K562 (cell line): ENCODE data around the gene RACK1. TPM values are rescaled to one million over a fixed set of nuclear protein-coding genes. Genes with fewer than 3 reads are reported as not detected.
A peak's percentile ranks its signal among the peaks of the same experiment; 100 is the strongest.

Source experiments
- ARID1B ChIP-seq: fragments of 450-650 bp; IDR thresholded peaks from 2 replicates; pipeline ENCODE4 v1.6.1; 2016; ENCODE audit warnings: antibody characterized with exemption, mild to moderate bottlenecking, inconsistent platforms
- CBX1 ChIP-seq: sonication (generic); IDR thresholded peaks from 2 replicates; pipeline ENCODE4 v1.6.1; 2016; ENCODE audit warnings: antibody characterized with exemption, low read depth, mild to moderate bottlenecking
- CCNT2 ChIP-seq: IDR thresholded peaks from 2 replicates; pipeline ENCODE4 v1.6.1; 2011; ENCODE audit warnings: borderline replicate concordance, low read depth, mild to moderate bottlenecking, moderate library complexity, mixed read lengths, low read length; ENCODE audit not compliant: insufficient read length; ENCODE audit errors: extremely low read depth
- CEBPB ChIP-seq: fragments of 450-650 bp; IDR thresholded peaks from 2 replicates; pipeline ENCODE4 v1.6.1; 2016; ENCODE audit warnings: missing genetic modification characterization, missing compliant biosample characterization
- ETS2 ChIP-seq: IDR thresholded peaks from 2 replicates; pipeline ENCODE4 v1.6.1; 2016; ENCODE audit warnings: borderline replicate concordance, missing genetic modification characterization, mild to moderate bottlenecking, moderate library complexity, missing compliant biosample characterization; ENCODE audit not compliant: poor library complexity, severe bottlenecking
- FOXJ3 ChIP-seq: sonication (generic); formaldehyde crosslinking; IDR thresholded peaks from 2 replicates; pipeline ENCODE4 v1.4.0; 2020; ENCODE audit warnings: mild to moderate bottlenecking, missing genetic modification reagents
- HDAC1 ChIP-seq, 2 experiments: fragments of 450-650 bp; IDR thresholded peaks; 2 replicates each; pipeline ENCODE4 v1.6.1; 2016 to 2017; ENCODE audit warnings: inconsistent platforms in 1 of 2, mild to moderate bottlenecking in 1 of 2, moderate library complexity in 1 of 2
- HMGN3 ChIP-seq: IDR thresholded peaks from 2 replicates; pipeline ENCODE4 v1.6.1; 2011; ENCODE audit warnings: borderline replicate concordance, low read depth, mild to moderate bottlenecking, mixed read lengths, low read length; ENCODE audit not compliant: insufficient read length; ENCODE audit errors: extremely low read depth
- HNRNPUL1 ChIP-seq: fragments of 200-400 bp; formaldehyde crosslinking; IDR thresholded peaks from 2 replicates; pipeline ENCODE4 v1.6.1; 2017; ENCODE audit warnings: low read length
- MEF2A ChIP-seq: IDR thresholded peaks from 2 replicates; pipeline ENCODE4 v1.6.1; 2011; ENCODE audit warnings: low read depth, mild to moderate bottlenecking, low read length, moderate library complexity; ENCODE audit not compliant: control insufficient read depth
- MYC ChIP-seq, 2 experiments: fragments of 250-450 bp in 1 of 2; sonication (Bioruptor Pico) in 1 of 2; IDR thresholded peaks; 2 replicates each; pipeline versions ENCODE4 v1.5.1 to v1.6.1; 2012 to 2021; ENCODE audit warnings: low read depth in 2 of 2, borderline replicate concordance in 1 of 2, improper control_type of control experiment in 1 of 2, low read length in 1 of 2, mild to moderate bottlenecking in 1 of 2, moderate library complexity in 1 of 2
- POLR2AphosphoS5 ChIP-seq: IDR thresholded peaks from 2 replicates; pipeline ENCODE4 v1.6.1; 2011; ENCODE audit warnings: mild to moderate bottlenecking, low read depth, low read length, moderate library complexity; ENCODE audit not compliant: control insufficient read depth, insufficient read depth
- POLR2G ChIP-seq: fragments of 200-400 bp; formaldehyde crosslinking; IDR thresholded peaks from 2 replicates; pipeline ENCODE4 v1.6.1; 2017; ENCODE audit warnings: low read depth, mild to moderate bottlenecking, antibody characterized with exemption, low read length, moderate library complexity
- RAD21 ChIP-seq, 2 experiments: fragments of 250-450 bp in 1 of 2; fragments of 450-650 bp in 1 of 2; sonication (Bioruptor Pico) in 1 of 2; formaldehyde crosslinking in 1 of 2; IDR thresholded peaks in 1 of 2; conservative IDR thresholded peaks in 1 of 2; 2 replicates each; pipeline versions ENCODE4 v1.4.0 to v1.8.0; 2020 to 2022; ENCODE audit warnings: mild to moderate bottlenecking in 2 of 2, moderate library complexity in 1 of 2
- RAD51 ChIP-seq: fragments of 450-650 bp; IDR thresholded peaks from 2 replicates; pipeline ENCODE4 v1.7.1; 2016; ENCODE audit warnings: low read depth, mild to moderate bottlenecking, borderline replicate concordance
- RNF2 ChIP-seq: sonication (generic); IDR thresholded peaks from 2 replicates; pipeline ENCODE4 v1.6.1; 2016
- SRSF7 ChIP-seq: fragments of 200-400 bp; formaldehyde crosslinking; optimal IDR thresholded peaks from 2 replicates; pipeline ENCODE3; 2017; ENCODE audit warnings: mild to moderate bottlenecking, low read depth, low read length
- TAL1 ChIP-seq: fragments of 450-650 bp; IDR thresholded peaks from 2 replicates; pipeline ENCODE4 v1.6.1; 2016; ENCODE audit warnings: mild to moderate bottlenecking
- ZEB2 ChIP-seq: fragments of 450-650 bp; IDR thresholded peaks from 2 replicates; pipeline ENCODE4 v1.6.1; 2016
- ZNF197 ChIP-seq: fragments of 200-800 bp; sonication (Bioruptor generic); IDR thresholded peaks from 2 replicates; pipeline ENCODE4 v1.6.1; 2016; ENCODE audit warnings: low read depth, missing genetic modification characterization, missing compliant biosample characterization
- ZNF589 ChIP-seq: fragments of 200-800 bp; sonication (Bioruptor generic); IDR thresholded peaks from 2 replicates; pipeline ENCODE4 v1.6.1; 2016; ENCODE audit warnings: low read depth, missing genetic modification characterization, missing compliant biosample characterization
- polyA plus RNA-seq, 8 experiments: library from polyadenylated mRNA; depleted of rRNA in 4 of 8; stranded (reverse) in 5 of 8; unstranded in 3 of 8; fragments of >200 nt; fragmentation: Nextera tagmentation in 2 of 8; fragmentation: Illumina TruSeq in 1 of 8; extraction: Ambion mirVana in 2 of 8; extraction: Trizol in 1 of 8; gene quantifications; 2 replicates each; pipeline versions ENCODE4 v1.2.1 to v1.2.3, GENCODE V29; 2011 to 2014; ENCODE audit warnings: inconsistent platforms in 1 of 8, missing spikeins in 1 of 8
- total RNA-seq, 7 experiments: library from RNA; depleted of rRNA in 6 of 7; stranded (reverse); fragments of >200 nt in 6 of 7; fragmentation: Illumina TruSeq in 2 of 7; extraction: Trizol in 2 of 7; gene quantifications; 2 replicates each; pipeline versions ENCODE4 v1.2.1 to v1.2.3, GENCODE V29; 2011 to 2021; ENCODE audit warnings: low replicate concordance in 1 of 7
- TF ChIP-seq, protein P1 (sequence below): fragments of 450-650 bp; formaldehyde crosslinking; IDR thresholded peaks from 2 replicates; pipeline ENCODE4 v1.4.0; 2020; ENCODE audit warnings: mild to moderate bottlenecking, mixed read lengths
- TF ChIP-seq, protein P2 (sequence below), 2 experiments: fragments of 450-650 bp; IDR thresholded peaks; 2 replicates each; pipeline ENCODE4 v1.6.1; 2016
- TF ChIP-seq, protein P3 (sequence below): fragments of 450-650 bp; formaldehyde crosslinking; IDR thresholded peaks from 2 replicates; pipeline ENCODE4 v1.4.0; 2020; ENCODE audit warnings: mild to moderate bottlenecking

RACK1 gene
- total and polyA plus RNA-seq, 9 of the 15 experiments (the other 6 are each of a cell fraction or from before 2014, with no cell fraction given), result 2,303 to 5,311 (median 3,833) TPM

DNA sequence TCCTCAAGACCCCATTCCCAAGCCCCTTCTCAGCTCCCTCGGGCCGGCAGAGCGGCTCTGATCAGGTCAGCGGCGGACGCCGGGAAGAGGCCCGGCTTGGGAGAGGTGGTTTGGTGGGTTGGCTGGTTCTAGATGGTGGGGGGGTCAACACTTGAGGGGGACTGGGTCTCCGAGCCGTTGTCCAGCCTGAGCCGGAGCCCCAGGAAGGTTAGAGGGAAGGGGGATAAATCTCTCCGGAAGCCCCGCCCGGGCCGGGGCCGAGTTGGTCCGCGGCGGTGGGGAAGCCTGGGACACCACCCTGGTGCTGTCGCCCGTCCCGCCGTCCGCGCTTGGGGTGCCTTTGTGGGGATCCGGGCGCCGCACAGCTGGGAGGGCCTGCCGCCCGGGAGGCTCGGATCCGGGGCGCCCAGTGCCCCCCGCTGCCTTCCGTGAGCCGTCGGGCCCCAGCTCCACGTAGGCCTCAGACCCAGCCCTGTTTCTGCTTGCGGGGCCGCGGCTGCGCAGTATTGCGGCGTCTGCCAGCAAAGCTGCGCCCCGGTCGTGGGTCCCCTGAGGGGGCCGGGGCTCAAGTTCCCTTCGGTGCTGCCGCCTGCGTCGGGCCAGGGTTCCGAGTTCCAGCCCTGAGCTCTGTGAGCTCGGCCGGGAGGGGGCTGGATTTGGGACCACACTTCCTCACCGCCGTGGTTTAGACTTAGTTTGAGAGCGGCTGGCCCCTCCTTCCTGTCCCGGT is 17.8 kb upstream of the RACK1 start (continued):
- TF ChIP-seq, protein P1, sequence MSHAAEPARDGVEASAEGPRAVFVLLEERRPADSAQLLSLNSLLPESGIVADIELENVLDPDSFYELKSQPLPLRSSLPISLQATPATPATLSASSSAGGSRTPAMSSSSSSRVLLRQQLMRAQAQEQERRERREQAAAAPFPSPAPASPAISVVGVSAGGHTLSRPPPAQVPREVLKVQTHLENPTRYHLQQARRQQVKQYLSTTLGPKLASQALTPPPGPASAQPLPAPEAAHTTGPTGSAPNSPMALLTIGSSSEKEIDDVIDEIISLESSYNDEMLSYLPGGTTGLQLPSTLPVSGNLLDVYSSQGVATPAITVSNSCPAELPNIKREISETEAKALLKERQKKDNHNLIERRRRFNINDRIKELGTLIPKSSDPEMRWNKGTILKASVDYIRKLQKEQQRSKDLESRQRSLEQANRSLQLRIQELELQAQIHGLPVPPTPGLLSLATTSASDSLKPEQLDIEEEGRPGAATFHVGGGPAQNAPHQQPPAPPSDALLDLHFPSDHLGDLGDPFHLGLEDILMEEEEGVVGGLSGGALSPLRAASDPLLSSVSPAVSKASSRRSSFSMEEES (CRISPR knock-in tag), result no peak
- peak; percentile 82 for TF ChIP-seq POLR2G
- TF ChIP-seq, protein P2, sequence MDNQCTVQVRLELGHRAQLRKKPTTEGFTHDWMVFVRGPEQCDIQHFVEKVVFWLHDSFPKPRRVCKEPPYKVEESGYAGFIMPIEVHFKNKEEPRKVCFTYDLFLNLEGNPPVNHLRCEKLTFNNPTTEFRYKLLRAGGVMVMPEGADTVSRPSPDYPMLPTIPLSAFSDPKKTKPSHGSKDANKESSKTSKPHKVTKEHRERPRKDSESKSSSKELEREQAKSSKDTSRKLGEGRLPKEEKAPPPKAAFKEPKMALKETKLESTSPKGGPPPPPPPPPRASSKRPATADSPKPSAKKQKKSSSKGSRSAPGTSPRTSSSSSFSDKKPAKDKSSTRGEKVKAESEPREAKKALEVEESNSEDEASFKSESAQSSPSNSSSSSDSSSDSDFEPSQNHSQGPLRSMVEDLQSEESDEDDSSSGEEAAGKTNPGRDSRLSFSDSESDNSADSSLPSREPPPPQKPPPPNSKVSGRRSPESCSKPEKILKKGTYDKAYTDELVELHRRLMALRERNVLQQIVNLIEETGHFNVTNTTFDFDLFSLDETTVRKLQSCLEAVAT (IDR thresholded peaks at IDR 0.05), result peak in 1 of 2 experiments; percentile 2; a peak in 1 of 4 replicates
- TF ChIP-seq HNRNPUL1, result no peak
- TF ChIP-seq ETS2 (tag), result no peak
- TF ChIP-seq RNF2, result 0 out of 2 replicates have a peak, but pooled peaks have one; percentile 43
- TF ChIP-seq TAL1, result no peak
- peak; percentile 73 for TF ChIP-seq HMGN3
- no peak for TF ChIP-seq RAD21 (CRISPR knock-in tag; conservative IDR thresholded peaks at IDR 0.05 in 1 of 2, IDR thresholded peaks at IDR 0.05 in 1 of 2)
- TF ChIP-seq ZNF197 (CRISPR knock-in tag), result no peak
- TF ChIP-seq, protein P3, sequence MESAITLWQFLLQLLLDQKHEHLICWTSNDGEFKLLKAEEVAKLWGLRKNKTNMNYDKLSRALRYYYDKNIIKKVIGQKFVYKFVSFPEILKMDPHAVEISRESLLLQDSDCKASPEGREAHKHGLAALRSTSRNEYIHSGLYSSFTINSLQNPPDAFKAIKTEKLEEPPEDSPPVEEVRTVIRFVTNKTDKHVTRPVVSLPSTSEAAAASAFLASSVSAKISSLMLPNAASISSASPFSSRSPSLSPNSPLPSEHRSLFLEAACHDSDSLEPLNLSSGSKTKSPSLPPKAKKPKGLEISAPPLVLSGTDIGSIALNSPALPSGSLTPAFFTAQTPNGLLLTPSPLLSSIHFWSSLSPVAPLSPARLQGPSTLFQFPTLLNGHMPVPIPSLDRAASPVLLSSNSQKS, result no peak
- TF ChIP-seq CCNT2, result peak; percentile 20
- peak in 1 of 2 experiments; percentile 17; a peak in 1 of 4 replicates for TF ChIP-seq HDAC1 (IDR thresholded peaks at IDR 0.05)
- no peak for TF ChIP-seq ZEB2
- peak; percentile 64; the same call in 1 of the 2 replicates for TF ChIP-seq MYC (IDR thresholded peaks at IDR 0.05; ENCODE audit: low read depth, low read length)
- TF ChIP-seq MYC (CRISPR knock-in tag; IDR thresholded peaks at IDR 0.05; ENCODE audit: borderline replicate concordance, low read depth), result peak; percentile 62; the same call in 1 of the 2 replicates
- TF ChIP-seq ZNF589 (CRISPR knock-in tag), result peak; percentile 71; the same call in 1 of the 2 replicates
- TF ChIP-seq CBX1, result no peak; the same call in 1 of the 2 replicates
- TF ChIP-seq FOXJ3 (CRISPR knock-in tag), result no peak
- TF ChIP-seq MEF2A, result no peak
- TF ChIP-seq POLR2AphosphoS5, result peak; percentile 81
- no peak for TF ChIP-seq SRSF7
- no peak for TF ChIP-seq CEBPB (tag)
- no peak for TF ChIP-seq ARID1B
- no peak for TF ChIP-seq RAD51
